Large intestine (tissue), 3 donors: ENCODE data around the gene ST6GALNAC1. TPM values are rescaled to one million over a fixed set of nuclear protein-coding genes. Genes with fewer than 3 reads are reported as not detected.
A peak's percentile ranks its signal among the peaks of the same experiment; 100 is the strongest.

Experiments used
- DNase-seq, 2 donors: peaks; one replicate each; pipeline versions ENCODE4 v3.0.0 to v3.0.0-alpha.2; 2013
- H3K27ac ChIP-seq: one replicate; pipeline ENCODE4 v1.5.1; 2013; ENCODE audit warnings: low read length
- H3K27me3 ChIP-seq: 2 replicates; pipeline ENCODE4 v1.6.1; 2013; ENCODE audit warnings: low read length; ENCODE audit not compliant: control insufficient read depth, insufficient read depth
- H3K36me3 ChIP-seq: 2 replicates; pipeline ENCODE4 v1.6.1; 2013; ENCODE audit warnings: low read length; ENCODE audit not compliant: control insufficient read depth, insufficient read depth
- H3K4me1 ChIP-seq: one replicate; pipeline ENCODE4 v1.6.1; 2013; ENCODE audit warnings: low read length; ENCODE audit not compliant: control insufficient read depth, insufficient read depth
- H3K4me3 ChIP-seq: one replicate; pipeline ENCODE4 v1.5.1; 2013; ENCODE audit warnings: low read length
- H3K9me3 ChIP-seq: one replicate; pipeline ENCODE4 v1.6.1; 2013; ENCODE audit warnings: mild to moderate bottlenecking, low read depth, low read length, moderate library complexity; ENCODE audit not compliant: control insufficient read depth
- WGBS: methylation state at CpG from one replicate; pipeline ENCODE4 v1.1.5; 2013; ENCODE audit warnings: low lambda C conversion rate; ENCODE audit not compliant: insufficient coverage; 5-methylcytosine and 5-hydroxymethylcytosine counted together
- polyA plus RNA-seq: library from polyadenylated mRNA; unstranded; fragments of 120-200 nt; gene quantifications from one replicate; pipeline ENCODE4 v1.2.1, GENCODE V29; 2013

Gene ST6GALNAC1
- polyA plus RNA-seq, 1 donor: 141 TPM

DNA sequence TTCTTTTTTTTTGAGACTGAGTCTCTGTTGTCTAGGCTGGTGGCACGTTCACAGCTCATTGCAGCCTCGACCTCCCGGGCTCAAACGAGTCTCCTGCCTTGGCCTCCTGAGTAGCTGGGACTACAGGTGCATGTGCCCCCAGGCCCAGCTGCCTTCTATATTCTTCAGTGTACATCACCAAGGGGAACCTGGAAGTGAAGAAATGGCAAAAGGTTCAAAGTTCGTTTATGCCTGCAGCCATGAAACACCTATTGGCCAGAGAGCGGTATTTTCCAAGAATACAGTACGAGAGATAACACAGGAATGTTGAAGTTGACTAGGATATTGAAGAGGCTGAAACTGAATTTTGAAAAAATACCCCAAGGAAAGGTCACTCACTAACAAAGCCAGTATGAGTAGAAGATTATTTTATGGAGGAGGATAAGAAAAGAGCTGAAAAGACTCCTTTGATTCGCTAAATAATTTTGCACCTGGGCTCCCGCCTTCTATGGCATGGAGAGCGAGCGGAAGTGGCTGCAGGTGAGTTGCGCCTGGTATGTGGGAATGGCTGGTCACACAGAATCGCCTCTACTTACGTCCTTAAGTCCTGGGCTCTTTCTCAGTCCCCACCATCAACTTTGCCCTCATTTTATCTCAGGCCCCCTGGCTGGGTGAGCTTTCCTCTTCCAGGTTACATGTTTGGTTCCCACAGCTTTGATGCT is 9.8 kb downstream of the ST6GALNAC1 start:
- Histone ChIP-seq H3K4me3 (peak overlapping the region; percentile 14), H3K27ac (peak overlapping the region; percentile 96), H3K27me3 (no peaks in the 10 kb centered on the region), H3K9me3 (no peaks in the 10 kb centered on the region), H3K36me3 (peaks cover 29% of the 10 kb centered on the region), H3K4me1 (peaks cover 53% of the 10 kb centered on the region)
- WGBS: no CpG with 5 or more reads among the region's 14 CpGs
- peak; percentile 87 to 93 for DNase-seq

GRCh38 chr17:76631821-76632565 is 11.6 kb downstream of the ST6GALNAC1 start:
- DNase-seq: peak in 1 of 2 donors; percentile 82

GRCh38 chr17:76630151-76630550 is 13.4 kb downstream of the ST6GALNAC1 start:
- H3K27ac ChIP-seq: peak overlapping the region; percentile 58
- H3K4me3 ChIP-seq: no peak overlapping the region
- peak in 1 of 2 donors; percentile 69 for DNase-seq
- WGBS: no CpG with 5 or more reads among the region's 6 CpGs
- no peaks in the 10 kb centered on the region for H3K27me3 ChIP-seq
- no peaks in the 10 kb centered on the region for H3K9me3 ChIP-seq
- peaks cover 46% of the 10 kb centered on the region for H3K36me3 ChIP-seq
- H3K4me1 ChIP-seq: peaks cover 40% of the 10 kb centered on the region

More at GRCh38 chr17:76631821-76632565, 11.6 kb downstream of the ST6GALNAC1 start:
- Histone ChIP-seq H3K9me3 (no peaks in the 10 kb centered on the region), H3K36me3 (peaks cover 42% of the 10 kb centered on the region), H3K27me3 (no peaks in the 10 kb centered on the region), H3K4me1 (peaks cover 47% of the 10 kb centered on the region), H3K4me3 (no peak overlapping the region), H3K27ac (peak overlapping the region; percentile 67)
- WGBS: 67% methylated on average over 1 of the region's 10 CpGs

DNA sequence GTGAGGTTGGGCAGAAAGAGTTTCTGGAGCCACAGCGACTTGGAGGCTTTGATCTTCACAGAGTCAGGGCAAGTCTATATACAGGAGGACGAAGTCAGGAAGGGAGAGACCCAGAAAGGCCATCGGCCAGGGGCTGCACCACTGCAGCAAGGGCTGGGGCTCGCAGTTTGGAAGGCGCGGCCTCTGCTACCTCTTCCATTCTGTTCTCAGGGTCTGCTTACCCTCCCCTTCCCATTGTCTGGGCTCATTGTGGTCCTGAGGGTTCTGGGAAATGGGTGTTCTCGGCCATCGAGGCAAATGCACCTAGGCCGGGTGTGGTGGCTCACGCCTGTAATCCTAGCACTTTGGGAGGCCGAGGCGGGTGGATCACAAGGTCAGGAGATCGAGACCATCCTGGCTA is 16.0 kb downstream of the ST6GALNAC1 start:
- H3K9me3 ChIP-seq: no peaks in the 10 kb centered on the region

DNA sequence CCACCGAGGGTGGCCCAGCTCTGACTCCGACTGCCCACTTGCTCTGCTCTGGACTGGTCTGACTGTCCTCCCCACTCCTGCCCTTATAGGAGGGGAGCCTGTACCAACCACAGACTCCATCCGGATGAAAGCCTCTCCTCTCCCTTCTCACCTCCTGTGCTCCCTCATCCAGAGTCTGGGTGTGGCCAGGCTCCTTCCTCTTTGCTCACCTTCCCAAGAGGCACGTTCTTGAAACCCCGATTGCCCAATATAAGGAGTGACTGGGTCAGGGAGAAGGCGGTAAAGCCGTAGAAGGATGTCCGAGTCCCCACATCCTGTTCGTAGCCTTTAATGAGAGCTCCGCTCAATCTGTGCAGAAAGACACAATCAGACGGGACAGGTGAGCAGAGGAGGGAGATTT is 17.1 kb downstream of the ST6GALNAC1 start:
- no peaks in the 10 kb centered on the region for H3K27me3 ChIP-seq
- H3K27ac ChIP-seq: no peak overlapping the region
- DNase-seq: no peak
- H3K36me3 ChIP-seq: peaks cover 44% of the 10 kb centered on the region
- no peaks in the 10 kb centered on the region for H3K9me3 ChIP-seq
- WGBS: no CpG with 5 or more reads among the region's 11 CpGs
- peaks cover 18% of the 10 kb centered on the region for H3K4me1 ChIP-seq
- no peak overlapping the region for H3K4me3 ChIP-seq

More for the DNA sequence above, 16.0 kb downstream of the ST6GALNAC1 start:
- Histone ChIP-seq H3K4me1 (peaks cover 29% of the 10 kb centered on the region), H3K27me3 (no peaks in the 10 kb centered on the region), H3K27ac (no peak overlapping the region), H3K4me3 (no peak overlapping the region), H3K36me3 (peaks cover 47% of the 10 kb centered on the region)
- no peak for DNase-seq
- WGBS: no CpG with 5 or more reads among the region's 13 CpGs

DNA sequence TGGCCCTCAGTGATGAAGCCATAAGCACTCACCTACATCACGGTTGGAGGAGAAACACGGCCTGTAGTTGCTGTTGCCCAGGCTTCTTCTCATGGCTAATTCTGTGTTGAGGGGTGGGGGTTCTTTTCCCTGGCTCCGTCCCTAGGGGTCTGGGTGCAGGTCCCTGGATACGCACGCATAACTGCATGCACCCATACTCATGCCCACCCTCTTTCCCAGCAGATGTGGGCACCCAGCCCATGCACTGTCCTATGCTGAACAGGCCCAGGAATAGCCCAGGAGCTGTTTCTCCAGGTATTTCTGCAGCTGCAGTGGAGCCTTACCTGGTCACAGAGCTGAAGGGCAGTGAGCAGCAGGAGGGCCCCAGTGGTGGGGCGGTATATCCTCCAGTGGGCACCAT is 18.1 kb downstream of the ST6GALNAC1 start:
- H3K4me3 ChIP-seq: no peak overlapping the region
- no CpG with 5 or more reads among the region's 6 CpGs for WGBS

GRCh38 chr17:76623271-76624146 is 20.0 kb downstream of the ST6GALNAC1 start:
- DNase-seq: peak; percentile 50 to 70
- peaks cover 3% of the 10 kb centered on the region for H3K4me1 ChIP-seq
- H3K9me3 ChIP-seq: no peaks in the 10 kb centered on the region
- H3K27me3 ChIP-seq: no peaks in the 10 kb centered on the region
- WGBS: 85% methylated on average over 4 of the region's 18 CpGs
- peaks cover 33% of the 10 kb centered on the region for H3K36me3 ChIP-seq
- H3K27ac ChIP-seq: no peak overlapping the region
- H3K4me3 ChIP-seq: no peak overlapping the region

More for the DNA sequence above, 18.1 kb downstream of the ST6GALNAC1 start:
- peaks cover 42% of the 10 kb centered on the region for H3K36me3 ChIP-seq
- peaks cover 10% of the 10 kb centered on the region for H3K4me1 ChIP-seq
- H3K27ac ChIP-seq: no peak overlapping the region
- H3K9me3 ChIP-seq: no peaks in the 10 kb centered on the region
- DNase-seq: no peak
- no peaks in the 10 kb centered on the region for H3K27me3 ChIP-seq

- H3K4me1 ChIP-seq: peaks cover 7% of the 10 kb centered on the region
- H3K27ac ChIP-seq: no peak overlapping the region
- no CpG with 5 or more reads among the region's 2 CpGs for WGBS
- no peaks in the 10 kb centered on the region for H3K27me3 ChIP-seq
- no peaks in the 10 kb centered on the region for H3K36me3 ChIP-seq
- H3K9me3 ChIP-seq: peaks cover 8% of the 10 kb centered on the region
- no peak for DNase-seq
- no peak overlapping the region for H3K4me3 ChIP-seq
Observed at GRCh38 chr17:76617838-76618237, 25.7 kb downstream of the ST6GALNAC1 start.

GRCh38 chr17:76614912-76615617 is 28.5 kb downstream of the ST6GALNAC1 start:
- Histone ChIP-seq H3K27ac (no peak overlapping the region), H3K4me1 (peaks cover 7% of the 10 kb centered on the region), H3K9me3 (peaks cover 8% of the 10 kb centered on the region), H3K27me3 (no peaks in the 10 kb centered on the region), H3K4me3 (no peak overlapping the region), H3K36me3 (no peaks in the 10 kb centered on the region)
- 100% methylated on average over 1 of the region's 28 CpGs for WGBS
- no peak for DNase-seq
